Kidney tubule cell (primary cell): ENCODE data around the gene ASH1L.
"Not testable (repeated sequence)": the region's sequence is repeated elsewhere in the genome, so short reads cannot be mapped to it uniquely, and the experiment has no call there.

ENCODE experiments used
- DNase-seq: peaks from one replicate; pipeline ENCODE4 v3.0.0-alpha.2; 2018; ENCODE audit warnings: low spot score

ASH1L gene

DNA sequence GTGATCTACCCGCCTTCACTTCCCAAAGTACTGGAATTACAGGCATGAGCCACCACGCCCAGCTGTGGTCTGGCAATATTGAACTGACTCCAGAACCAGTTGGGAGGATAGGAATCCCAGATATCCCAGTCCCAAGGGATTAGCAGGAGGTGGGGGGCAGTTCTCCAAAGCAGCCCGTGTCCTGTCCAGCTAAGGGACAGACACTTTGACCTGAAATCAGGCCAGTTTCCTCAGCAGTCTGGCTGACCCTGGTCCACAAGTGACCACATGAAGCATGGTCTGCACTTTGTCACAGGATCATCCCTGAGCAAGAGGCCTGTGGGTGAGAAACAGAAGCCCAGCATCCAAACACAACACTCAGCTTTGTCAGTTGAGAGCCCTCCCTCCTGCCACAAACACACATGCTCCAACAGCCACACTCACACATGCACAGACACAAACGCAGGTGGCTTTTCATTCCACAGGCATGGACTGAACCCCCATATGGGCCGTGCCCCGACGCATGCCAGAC, 256.7 kb downstream of the ASH1L start:
- no peak for DNase-seq

GRCh38 chr1:155304558-155305063, 258.0 kb downstream of the ASH1L start:
- peak; percentile 80 for DNase-seq

GRCh38 chr1:155301342-155301841, 261.2 kb downstream of the ASH1L start, which contains the start of gene PKLR:
PKLR (minus strand) TSS chr1:155301438; CDS start chr1:155301395, 43 bp downstream.
- no peak for DNase-seq

DNA sequence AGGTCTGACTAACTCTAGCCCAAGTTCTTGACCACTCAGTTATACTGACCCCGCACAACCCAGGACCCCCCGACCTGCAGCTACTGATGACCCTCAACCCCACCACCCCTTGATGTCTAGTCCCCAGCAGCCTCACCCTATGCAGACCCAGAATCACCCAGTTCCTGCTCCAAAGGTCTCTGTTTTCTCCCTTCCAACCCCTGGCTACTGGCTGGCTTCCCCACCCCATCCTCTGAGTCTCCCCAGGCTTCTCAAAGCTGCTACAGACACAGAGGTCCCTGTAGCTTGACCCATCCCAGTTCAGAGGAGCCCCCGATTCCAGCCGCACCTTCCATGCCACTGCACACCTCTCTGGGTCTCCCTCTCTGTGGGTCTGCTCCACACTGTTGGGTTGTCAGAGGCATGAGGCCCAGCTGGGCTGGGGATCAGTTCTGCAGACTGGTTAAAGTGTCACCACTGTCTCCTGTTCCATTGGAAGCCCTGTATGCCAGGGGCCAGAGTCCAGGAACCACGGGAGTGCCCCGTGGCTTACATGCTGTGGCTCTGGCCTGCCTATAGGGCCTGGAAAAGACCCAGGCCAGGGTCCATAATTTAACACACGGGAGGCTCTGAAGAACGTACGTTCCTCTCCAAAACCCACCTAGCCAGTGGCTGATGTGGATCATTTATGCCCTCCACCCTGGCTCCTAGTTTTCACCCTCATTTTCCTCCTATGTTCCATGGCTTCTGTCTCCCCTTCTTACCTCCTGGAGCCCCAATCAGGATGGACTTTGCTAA, 261.9 kb downstream of the ASH1L start:
- no peak for DNase-seq

- DNase-seq, result no peak
These were observed 262.6 kb downstream of the ASH1L start for GRCh38 chr1:155300024-155300423.

DNA sequence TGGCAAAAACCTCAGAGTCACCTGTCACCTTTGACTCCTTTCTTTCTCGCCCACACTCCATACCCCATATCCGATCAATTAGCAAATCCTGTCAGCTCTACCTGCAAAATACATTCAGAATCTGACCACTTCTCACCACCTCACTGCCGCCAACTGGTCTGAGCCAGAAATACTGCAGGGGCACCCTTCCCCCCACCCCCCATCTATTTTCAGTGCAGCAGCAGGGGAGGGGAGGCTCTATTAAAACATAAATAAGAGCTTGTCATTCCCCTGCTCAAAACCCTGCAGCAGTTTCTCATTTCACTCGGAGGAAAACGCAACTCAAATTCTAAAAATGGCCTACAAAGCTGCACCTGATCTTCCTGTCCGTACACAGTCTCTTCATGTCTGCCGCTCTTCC, 265.2 kb downstream of the ASH1L start:
- no peak for DNase-seq

DNA sequence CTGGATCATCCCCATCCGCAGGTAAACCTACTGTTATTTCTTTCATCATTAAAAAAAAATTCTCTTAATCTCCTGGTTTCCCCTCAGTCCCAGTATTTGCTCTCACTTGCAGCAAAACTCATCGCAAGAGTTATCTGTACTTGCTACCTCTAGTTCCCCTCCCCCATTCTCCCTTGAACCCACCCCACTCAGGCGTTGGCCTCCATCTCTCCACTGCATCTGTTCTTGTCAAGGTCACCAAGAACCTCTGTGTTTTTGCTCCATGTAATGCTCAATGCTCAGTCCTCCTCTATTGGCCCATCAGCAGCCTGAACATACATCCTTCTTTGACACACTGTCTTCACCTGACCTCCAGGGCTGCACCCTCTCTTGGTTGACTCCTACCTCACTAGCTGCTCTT, 265.9 kb downstream of the ASH1L start:
- no peak for DNase-seq

DNA sequence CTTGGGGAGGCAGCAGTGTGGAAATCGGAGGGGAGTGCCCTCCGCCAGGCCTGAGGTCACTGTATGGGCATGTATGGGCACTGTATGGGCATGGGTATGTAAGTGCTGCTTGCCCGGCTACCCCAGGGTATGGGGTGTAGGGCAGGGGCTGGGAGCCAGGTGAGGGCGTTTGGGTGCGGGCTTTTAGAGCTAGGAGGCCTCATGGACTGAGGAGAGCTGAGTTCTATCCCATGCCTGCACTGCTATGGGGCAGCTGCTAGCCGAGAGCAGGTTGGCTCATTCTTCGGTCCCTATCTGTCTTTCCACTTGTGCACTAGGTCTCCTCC, 266.7 kb downstream of the ASH1L start:
- DNase-seq, result no peak

DNA sequence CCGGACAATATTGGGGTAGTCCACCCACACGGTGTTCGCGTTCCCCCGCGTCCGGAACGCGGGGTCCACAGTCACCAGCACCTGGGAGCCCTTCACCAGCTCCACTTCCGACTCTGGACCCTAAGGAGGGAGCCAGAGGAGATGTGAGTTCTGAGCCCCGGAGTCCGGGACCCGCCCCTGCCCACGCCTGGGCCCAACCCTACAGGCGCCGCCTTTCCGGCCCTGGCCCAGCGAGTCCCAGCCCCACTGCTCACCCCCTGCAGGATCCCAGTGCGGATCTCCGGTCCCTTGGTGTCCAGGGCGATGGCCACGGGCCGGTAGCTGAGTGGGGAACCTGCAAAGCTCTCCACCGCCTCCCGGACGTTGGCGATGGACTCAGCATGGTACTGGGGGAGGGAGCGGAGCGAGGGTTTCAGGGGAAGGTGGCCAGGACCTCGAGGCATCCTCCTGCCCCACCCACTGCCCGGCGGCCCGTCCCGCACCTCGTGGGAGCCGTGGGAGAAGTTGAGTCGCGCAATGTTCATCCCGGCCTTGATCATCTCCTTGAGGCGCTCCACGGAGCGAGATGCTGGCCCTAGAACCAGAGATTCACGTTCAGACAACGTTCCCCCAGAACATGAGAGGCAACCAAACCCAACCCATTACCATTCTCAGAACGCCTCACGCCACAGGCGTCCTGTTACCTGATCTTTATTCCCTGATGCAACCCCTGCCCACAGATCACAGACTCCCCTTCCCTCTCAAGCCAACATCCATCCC, 267.2 kb downstream of the ASH1L start:
- DNase-seq, result no peak

- no peak for DNase-seq
These were observed 268.0 kb downstream of the ASH1L start for GRCh38 chr1:155294520-155295182.

DNA sequence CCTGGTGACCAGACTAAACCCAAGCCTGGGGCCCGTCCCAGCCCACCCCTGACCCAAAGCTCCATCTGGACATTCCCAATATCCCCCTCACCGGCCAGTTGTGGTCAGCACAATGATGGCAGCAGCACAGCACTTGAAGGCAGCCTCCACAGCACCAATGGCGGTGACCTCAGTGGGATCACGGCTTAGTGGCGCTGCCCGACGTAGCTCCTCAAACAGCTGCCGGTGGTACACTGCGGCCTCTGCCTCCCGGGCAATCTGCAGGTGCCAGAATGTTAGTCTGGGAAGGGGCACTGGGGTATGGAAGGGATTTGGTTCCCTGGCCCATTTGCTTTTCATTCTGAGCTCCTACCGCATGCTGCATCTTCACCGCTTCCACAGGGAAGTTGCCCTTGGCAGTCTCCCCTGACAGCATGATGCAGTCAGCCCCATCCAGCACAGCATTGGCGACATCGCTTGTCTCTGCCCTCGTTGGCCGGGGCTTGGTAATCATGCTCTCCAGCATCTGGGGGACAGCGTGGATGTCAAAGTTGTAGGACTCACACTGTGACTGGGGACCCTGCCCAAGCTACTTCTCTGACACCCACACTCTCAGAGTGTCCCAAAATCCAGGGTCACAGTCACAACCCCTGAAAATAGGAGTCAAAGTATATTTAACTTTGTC, 269.4 kb downstream of the ASH1L start:
- DNase-seq, result no peak

- not testable (repeated sequence) for DNase-seq
These were observed 271.6 kb downstream of the ASH1L start for GRCh38 chr1:155291006-155291405.

GRCh38 chr1:155287987-155288543, 274.5 kb downstream of the ASH1L start:
- no peak for DNase-seq

DNA sequence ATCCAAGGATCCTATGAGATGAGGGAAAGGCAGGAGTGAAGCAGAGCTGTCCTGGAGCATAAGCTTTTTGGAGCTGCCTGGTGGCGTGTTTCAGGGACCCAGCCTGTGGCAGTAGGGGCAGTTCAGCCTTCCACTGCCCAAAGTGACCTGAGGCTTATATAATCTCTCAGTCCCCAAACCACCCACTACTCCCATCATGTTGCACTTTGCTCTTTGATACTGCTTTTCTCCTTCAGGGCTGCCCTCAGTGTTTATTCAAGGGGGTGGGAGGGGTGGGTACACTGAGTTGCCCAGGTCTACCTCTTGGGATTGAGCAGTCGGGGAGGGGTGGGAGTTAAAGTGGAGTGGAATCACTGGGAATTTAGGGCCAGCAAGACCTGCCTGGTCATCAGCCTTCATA, 276.1 kb downstream of the ASH1L start:
- DNase-seq, result no peak

DNA sequence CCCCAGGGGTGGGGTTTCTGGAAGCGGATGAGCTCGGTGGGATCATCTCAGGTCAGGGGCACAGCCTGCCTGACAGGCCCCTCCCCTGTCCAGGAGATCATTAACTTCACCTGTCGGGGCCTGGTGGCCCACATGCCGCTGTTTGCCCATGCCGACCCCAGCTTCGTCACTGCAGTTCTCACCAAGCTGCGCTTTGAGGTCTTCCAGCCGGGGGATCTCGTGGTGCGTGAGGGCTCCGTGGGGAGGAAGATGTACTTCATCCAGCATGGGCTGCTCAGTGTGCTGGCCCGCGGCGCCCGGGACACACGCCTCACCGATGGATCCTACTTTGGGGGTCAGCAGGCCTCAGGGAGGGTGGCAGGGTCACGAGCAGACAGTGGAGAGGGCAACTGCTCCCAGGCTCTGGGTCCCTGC, 277.0 kb downstream of the ASH1L start:
- no peak for DNase-seq
